DND-41 (cell line): ENCODE measurements around the gene MAP2K5.

ENCODE experiments used
- EZH2 ChIP-seq: IDR thresholded peaks from 3 replicates; pipeline ENCODE4 v1.6.1; 2012; ENCODE audit warnings: borderline replicate concordance, low read depth, mild to moderate bottlenecking, moderate library complexity, low read length, inconsistent platforms; ENCODE audit not compliant: severe bottlenecking
- TF ChIP-seq, protein P1 (sequence below): IDR thresholded peaks from 2 replicates; pipeline ENCODE4 v1.5.1; 2012; ENCODE audit warnings: borderline replicate concordance, low read length, moderate library complexity, mild to moderate bottlenecking; ENCODE audit not compliant: poor library complexity, severe bottlenecking; ENCODE audit errors: extremely low read depth

GRCh38 chr15:67760901-67761300 lies 218.4 kb downstream of the MAP2K5 start:
- TF ChIP-seq, protein P1, sequence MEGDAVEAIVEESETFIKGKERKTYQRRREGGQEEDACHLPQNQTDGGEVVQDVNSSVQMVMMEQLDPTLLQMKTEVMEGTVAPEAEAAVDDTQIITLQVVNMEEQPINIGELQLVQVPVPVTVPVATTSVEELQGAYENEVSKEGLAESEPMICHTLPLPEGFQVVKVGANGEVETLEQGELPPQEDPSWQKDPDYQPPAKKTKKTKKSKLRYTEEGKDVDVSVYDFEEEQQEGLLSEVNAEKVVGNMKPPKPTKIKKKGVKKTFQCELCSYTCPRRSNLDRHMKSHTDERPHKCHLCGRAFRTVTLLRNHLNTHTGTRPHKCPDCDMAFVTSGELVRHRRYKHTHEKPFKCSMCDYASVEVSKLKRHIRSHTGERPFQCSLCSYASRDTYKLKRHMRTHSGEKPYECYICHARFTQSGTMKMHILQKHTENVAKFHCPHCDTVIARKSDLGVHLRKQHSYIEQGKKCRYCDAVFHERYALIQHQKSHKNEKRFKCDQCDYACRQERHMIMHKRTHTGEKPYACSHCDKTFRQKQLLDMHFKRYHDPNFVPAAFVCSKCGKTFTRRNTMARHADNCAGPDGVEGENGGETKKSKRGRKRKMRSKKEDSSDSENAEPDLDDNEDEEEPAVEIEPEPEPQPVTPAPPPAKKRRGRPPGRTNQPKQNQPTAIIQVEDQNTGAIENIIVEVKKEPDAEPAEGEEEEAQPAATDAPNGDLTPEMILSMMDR, result no peak
- no peak for TF ChIP-seq EZH2
